HG03103 (cell line): ENCODE measurements around the gene KMT5C.

Source experiments
- ATAC-seq: cut with Tn5 transposase; IDR thresholded peaks from one replicate; pipeline ENCODE4 v1.9.1; 2021; ENCODE audit warnings: low read depth; ENCODE audit not compliant: unreplicated experiment

KMT5C gene

GRCh38 chr19:55362990-55363716, 23.5 kb downstream of the KMT5C start, which contains the start of gene GARIN5B:
TSS of gene GARIN5B (minus strand) at chr19:55363260. CDS start at chr19:55363066, 194 bp downstream.
- no peak for ATAC-seq

DNA sequence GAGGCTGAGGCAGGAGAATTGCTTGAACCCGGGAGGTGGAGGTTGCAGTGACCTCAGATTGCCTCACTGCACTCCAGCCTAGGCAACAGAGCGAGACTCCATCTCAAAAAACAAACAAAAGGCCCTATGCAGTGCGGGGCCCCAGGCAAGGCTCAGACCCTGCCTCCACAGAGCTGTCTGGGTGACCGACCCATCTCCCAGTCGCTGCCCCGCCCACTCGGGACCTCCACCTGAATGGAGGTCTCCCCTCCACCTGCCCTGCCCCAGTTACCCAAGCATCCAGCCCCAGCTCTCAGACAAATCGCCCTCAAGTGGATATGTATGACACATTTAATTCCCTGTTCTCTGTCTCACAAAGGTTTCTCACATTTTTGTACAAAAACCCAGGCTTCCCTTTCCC, 25.6 kb downstream of the KMT5C start:
- no peak for ATAC-seq

DNA sequence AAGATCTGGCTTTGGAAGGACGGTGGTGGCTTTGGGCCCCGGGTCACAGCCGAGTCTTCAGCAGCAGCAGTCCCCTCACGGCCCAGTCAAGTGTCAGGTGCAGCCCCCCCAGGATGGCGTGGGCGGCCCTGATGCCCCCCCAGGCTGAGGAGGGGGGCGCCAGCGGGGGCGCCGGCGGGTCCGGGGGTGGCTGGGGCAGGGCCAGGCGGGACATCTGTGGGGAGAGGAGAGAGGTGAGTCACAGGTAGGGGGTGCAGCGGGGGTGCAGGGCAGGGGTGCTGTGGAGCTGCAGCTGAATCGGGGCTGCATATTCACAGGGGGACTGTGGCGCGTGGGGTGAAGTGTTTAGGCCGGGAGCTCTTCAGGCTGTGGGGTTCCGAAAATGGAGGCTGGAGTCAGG, 26.3 kb downstream of the KMT5C start:
- ATAC-seq, result no peak

GRCh38 chr19:55366790-55367189, 27.1 kb downstream of the KMT5C start:
- no peak for ATAC-seq

DNA sequence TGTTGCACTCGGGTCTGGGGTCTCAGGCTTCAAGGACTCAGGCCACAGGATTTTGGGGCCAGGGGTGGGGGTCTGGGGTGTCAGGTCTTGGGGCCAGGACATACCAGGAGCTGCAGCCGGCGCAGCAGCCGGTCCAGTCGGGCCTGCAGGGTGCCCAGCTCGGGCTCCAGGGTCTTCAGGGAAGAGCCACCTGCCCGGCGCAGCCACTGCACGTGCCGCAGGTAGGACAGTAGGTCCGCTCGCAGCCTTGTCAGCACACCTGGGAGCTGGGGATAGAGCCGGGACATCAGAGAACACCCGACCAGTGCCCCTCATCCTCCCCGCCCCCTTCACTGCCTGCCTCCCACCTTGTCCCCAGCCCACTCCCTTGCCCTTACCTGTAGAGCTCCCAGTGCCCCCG, 28.4 kb downstream of the KMT5C start:
- ATAC-seq, result no peak

- no peak for ATAC-seq
Observed at GRCh38 chr19:55368701-55369563, 29.3 kb downstream of the KMT5C start.

GRCh38 chr19:55369653-55370304, 30.1 kb downstream of the KMT5C start:
- no peak for ATAC-seq

- ATAC-seq, result no peak
Observed at GRCh38 chr19:55370305-55370988, 30.8 kb downstream of the KMT5C start, which contains the start of gene IL11. TSS of gene IL11 (minus strand) at chr19:55370463. CDS start at chr19:55370310, 153 bp downstream.

GRCh38 chr19:55372316-55373081, 32.8 kb downstream of the KMT5C start:
- ATAC-seq, result no peak

DNA sequence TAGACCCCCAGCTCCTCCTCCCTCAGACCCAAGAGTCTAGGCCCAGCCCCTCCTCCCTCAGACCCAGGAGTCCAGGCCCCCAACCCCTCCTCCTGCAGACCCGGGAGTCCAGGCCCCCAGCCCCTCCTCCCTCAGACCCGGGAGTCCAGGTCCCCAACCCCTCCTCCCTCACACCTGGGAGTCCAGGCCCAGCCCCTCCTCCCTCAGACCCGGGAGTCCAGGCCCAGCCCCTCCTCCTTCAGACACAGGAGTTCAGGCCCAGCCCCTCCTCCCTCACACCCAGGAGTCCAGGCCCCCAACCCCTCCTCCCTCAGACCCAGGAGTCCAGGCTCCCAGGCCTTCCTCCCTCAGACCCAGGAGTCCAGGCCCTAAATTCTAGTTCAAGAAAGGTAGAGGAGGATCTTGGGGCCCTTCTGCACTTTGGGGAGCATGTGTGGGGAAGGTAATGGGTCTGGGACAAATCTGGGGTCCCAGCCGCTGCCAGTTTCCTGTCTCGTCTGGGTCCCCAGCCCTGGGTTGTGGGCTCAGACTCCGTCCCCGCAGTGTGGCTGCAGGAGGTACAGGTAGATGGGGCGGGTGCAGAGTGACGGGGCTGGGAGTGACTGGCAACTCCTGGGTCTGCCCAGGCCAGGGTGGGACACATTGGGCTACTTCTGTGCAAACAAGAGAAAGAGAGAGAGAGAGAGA, 33.8 kb downstream of the KMT5C start:
- no peak for ATAC-seq

- ATAC-seq, result no peak
Observed at GRCh38 chr19:55373993-55374757, 34.5 kb downstream of the KMT5C start.

DNA sequence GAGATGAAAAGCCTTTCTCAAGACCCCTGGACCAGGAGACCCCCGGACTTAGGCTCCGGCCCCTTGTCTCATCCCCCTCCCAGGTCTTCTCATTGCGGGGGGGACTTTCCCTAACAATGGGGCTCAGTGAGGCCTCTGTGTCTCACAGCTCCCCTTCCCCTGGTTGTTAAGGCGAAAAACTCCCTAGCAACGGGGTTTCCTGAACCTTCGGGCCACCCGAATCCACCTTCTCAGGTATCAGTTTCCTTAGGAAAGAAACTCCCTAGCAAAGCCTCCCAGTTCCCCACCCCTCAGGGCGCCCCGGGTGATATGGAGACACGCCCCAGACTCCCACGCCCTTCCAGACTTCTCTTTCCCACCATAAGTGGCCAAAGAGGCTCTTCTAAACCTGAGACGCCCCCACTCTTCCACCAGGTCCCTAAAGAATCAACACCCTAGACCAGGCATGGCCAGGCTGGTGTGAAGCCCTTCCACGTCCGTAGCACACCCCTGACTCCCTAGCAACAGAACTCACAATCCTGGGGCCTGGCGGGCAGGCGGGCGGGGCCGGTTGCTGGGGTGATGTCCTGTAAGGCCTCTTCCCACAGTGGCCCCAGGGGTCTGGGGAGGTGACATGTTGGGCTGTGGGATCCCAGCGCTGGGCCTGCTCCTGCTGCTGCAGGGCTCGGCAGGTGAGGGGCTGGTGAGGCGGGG, 36.7 kb downstream of the KMT5C start, which contains the start of gene TMEM190:
Gene TMEM190, plus strand, starts transcription at position 586 of the 693 bp plus-strand sequence. Its CDS starts 28 bp downstream, at position 614.
- no peak for ATAC-seq

GRCh38 chr19:55377356-55378131, 37.9 kb downstream of the KMT5C start:
- ATAC-seq, result no peak

- no peak for ATAC-seq
Observed at GRCh38 chr19:55379174-55379573, 39.5 kb downstream of the KMT5C start.

GRCh38 chr19:55382013-55382412, 42.3 kb downstream of the KMT5C start:
- ATAC-seq, result no peak

DNA sequence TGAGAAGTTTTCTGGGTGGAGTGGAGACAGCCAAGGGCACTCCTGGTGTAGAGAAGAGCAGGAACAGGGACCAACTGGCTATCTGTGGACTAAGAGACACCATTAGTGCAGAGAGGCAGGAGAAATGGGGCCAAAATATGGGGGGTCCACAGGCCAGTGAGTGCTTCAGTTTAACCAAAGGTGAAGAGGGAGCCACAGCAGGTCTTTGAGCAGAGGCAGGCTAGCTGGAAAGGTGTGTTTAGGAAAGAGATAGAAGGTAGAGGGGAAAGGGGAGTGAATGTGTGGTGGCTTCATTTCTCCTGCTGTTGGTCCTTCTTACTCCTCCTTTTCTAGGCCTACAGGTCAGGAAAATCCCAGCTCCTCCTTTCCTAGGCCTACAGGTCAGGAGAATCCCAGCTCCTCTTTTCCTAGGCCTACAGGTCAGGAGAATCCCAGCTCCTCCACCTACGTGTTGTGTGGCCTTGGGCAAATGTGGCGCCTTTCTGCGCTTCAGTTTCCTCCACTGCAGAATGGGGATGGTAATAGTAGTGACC, 42.9 kb downstream of the KMT5C start:
- ATAC-seq, result no peak
